Panc1 (cell line): ENCODE results near the gene NFKBIZ. TPM values are rescaled to one million over a fixed set of nuclear protein-coding genes. Genes with fewer than 3 reads are reported as not detected.

Experiments
- ATAC-seq: fragments of 200-7000 bp; cut with Tn5 transposase; 2 replicates; pipeline ENCODE4 v1.9.1; 2020; ENCODE audit warnings: mild to moderate bottlenecking, moderate library complexity
- BruUV-seq: library from RNA; stranded (reverse); fragments of 400-500 nt; replicated peaks from 2 replicates; lab custom pipeline; 2021; lab: Mats Ljungman, UMichigan
- CTCF ChIA-PET: fragments of 300-600 bp; sonication (Branson Sonifier 250); formaldehyde crosslinking; loops from one replicate; lab custom pipeline; 2022; ENCODE audit warnings: antibody characterized with exemption; lab: Charles Lee
- POLR2A ChIA-PET: fragments of 300-600 bp; sonication (Branson Sonifier 250); formaldehyde crosslinking; loops from one replicate; lab custom pipeline; 2022; ENCODE audit warnings: antibody characterized with exemption; lab: Charles Lee
- DNase-seq: peaks from one replicate; pipeline ENCODE4 v3.0.0-alpha.2; 2010; ENCODE audit warnings: low read depth, low spot score
- H3K27ac ChIP-seq: 2 replicates; pipeline ENCODE4 v1.5.1; 2011; ENCODE audit warnings: mild to moderate bottlenecking, low read length, inconsistent platforms
- H3K27me3 ChIP-seq: fragments of 200-500 bp; sonication (Bioruptor generic); 2 replicates; pipeline ENCODE4 v1.6.0; 2014; ENCODE audit warnings: low read length, inconsistent platforms; ENCODE audit not compliant: control insufficient read depth, insufficient read depth
- H3K36me3 ChIP-seq: fragments of 200-500 bp; sonication (Bioruptor generic); 2 replicates; pipeline ENCODE4 v1.5.1; 2014; ENCODE audit warnings: inconsistent platforms, mild to moderate bottlenecking, low read length, moderate library complexity; ENCODE audit not compliant: control insufficient read depth, insufficient read depth
- H3K4me1 ChIP-seq: 2 replicates; pipeline ENCODE4 v1.5.1; 2011; ENCODE audit warnings: inconsistent platforms, mild to moderate bottlenecking, low read length, moderate library complexity; ENCODE audit not compliant: control insufficient read depth, insufficient read depth
- H3K4me3 ChIP-seq, 2 experiments: 2 replicates each; pipeline ENCODE4 v1.5.1; 2011 to 2012; ENCODE audit warnings: low read depth in 2 of 2, low read length in 2 of 2, mild to moderate bottlenecking in 2 of 2, inconsistent platforms in 1 of 2, moderate library complexity in 1 of 2
- H3K9me3 ChIP-seq: fragments of 200-500 bp; sonication (Bioruptor generic); 2 replicates; pipeline ENCODE4 v1.5.1; 2014; ENCODE audit warnings: low read depth, mild to moderate bottlenecking, inconsistent platforms, low read length, moderate library complexity; ENCODE audit not compliant: control insufficient read depth, insufficient read depth
- POLR2AphosphoS5 ChIP-seq: IDR thresholded peaks from 2 replicates; pipeline ENCODE4 v1.6.1; 2012; ENCODE audit warnings: mild to moderate bottlenecking, low read depth, low read length, moderate library complexity
- REST ChIP-seq, 2 experiments: IDR thresholded peaks; 2 replicates each; pipeline ENCODE4 v1.6.1; 2011 to 2012; ENCODE audit warnings: low read depth in 2 of 2, control low read depth in 1 of 2, low read length in 1 of 2, mild to moderate bottlenecking in 1 of 2, moderate library complexity in 1 of 2; ENCODE audit not compliant: insufficient read depth in 1 of 2
- SIN3A ChIP-seq: IDR thresholded peaks from 2 replicates; pipeline ENCODE4 v1.6.1; 2012; ENCODE audit warnings: low read depth, mild to moderate bottlenecking, low read length, moderate library complexity, borderline replicate concordance; ENCODE audit not compliant: insufficient read depth
- TCF7L2 ChIP-seq: IDR thresholded peaks from 2 replicates; pipeline ENCODE4 v1.6.1; 2011; ENCODE audit warnings: mild to moderate bottlenecking, low read depth, low read length, inconsistent platforms
- in situ Hi-C: cut with HindIII; loops from 2 replicates; pipeline ENCODE4 v1.10.0; 2016; ENCODE audit warnings: low sequenced_read_pairs, low pct_unique_long_range_greater_than_20kb
- intact Hi-C: fragments of 100-400 bp; cut with micrococcal nuclease; formaldehyde crosslinking; loops from one replicate; pipeline ENCODE4 v1.10.0; 2022; ENCODE audit not compliant: unreplicated experiment
- total RNA-seq: library from RNA; stranded (reverse); gene quantifications from one replicate; pipeline ENCODE4 v1.2.1, GENCODE V29; 2021; ENCODE audit not compliant: unreplicated experiment
- TF ChIP-seq, protein P1 (sequence below): fragments of 450-650 bp; IDR thresholded peaks from 2 replicates; pipeline ENCODE4 v1.5.1; 2017; ENCODE audit warnings: mild to moderate bottlenecking

NFKBIZ gene
- total RNA-seq, 1 experiment from 2014 or later, result 17.4 TPM

GRCh38 chr3:101833446-101833974 lies 15.8 kb upstream of the NFKBIZ start:
- Histone ChIP-seq H3K4me1 (peaks cover 10% of the 10 kb centered on the region), H3K27me3 (no peaks in the 10 kb centered on the region), H3K9me3 (no peaks in the 10 kb centered on the region), H3K27ac (no peak overlapping the region; the same call in 1 of the 2 replicates), H3K4me3 (no peak overlapping the region), H3K36me3 (no peaks in the 10 kb centered on the region)
- CTCF ChIA-PET, result no interaction called here
- in situ Hi-C loops (no loop called here), intact Hi-C loops (no loop called here)
- POLR2A ChIA-PET, result no interaction called here
- DNase-seq, result no peak
- no TSS peak for BruUV-seq
- no peak for ATAC-seq
- TF ChIP-seq, protein P1, sequence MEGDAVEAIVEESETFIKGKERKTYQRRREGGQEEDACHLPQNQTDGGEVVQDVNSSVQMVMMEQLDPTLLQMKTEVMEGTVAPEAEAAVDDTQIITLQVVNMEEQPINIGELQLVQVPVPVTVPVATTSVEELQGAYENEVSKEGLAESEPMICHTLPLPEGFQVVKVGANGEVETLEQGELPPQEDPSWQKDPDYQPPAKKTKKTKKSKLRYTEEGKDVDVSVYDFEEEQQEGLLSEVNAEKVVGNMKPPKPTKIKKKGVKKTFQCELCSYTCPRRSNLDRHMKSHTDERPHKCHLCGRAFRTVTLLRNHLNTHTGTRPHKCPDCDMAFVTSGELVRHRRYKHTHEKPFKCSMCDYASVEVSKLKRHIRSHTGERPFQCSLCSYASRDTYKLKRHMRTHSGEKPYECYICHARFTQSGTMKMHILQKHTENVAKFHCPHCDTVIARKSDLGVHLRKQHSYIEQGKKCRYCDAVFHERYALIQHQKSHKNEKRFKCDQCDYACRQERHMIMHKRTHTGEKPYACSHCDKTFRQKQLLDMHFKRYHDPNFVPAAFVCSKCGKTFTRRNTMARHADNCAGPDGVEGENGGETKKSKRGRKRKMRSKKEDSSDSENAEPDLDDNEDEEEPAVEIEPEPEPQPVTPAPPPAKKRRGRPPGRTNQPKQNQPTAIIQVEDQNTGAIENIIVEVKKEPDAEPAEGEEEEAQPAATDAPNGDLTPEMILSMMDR, result no peak

- no peaks in the 10 kb centered on the region for H3K9me3 ChIP-seq
- in situ Hi-C loops (no loop called here), intact Hi-C loops (no loop called here)
- no peaks in the 10 kb centered on the region for H3K27me3 ChIP-seq
- DNase-seq, result no peak
- ChIA-PET POLR2A (interaction anchor here (0.8 kb wide), 1 partner anchor 14 kb away, joined by 3 read pairs; no protein-coding TSS in a partner anchor), CTCF (no interaction called here)
- H3K4me1 ChIP-seq, result no peaks in the 10 kb centered on the region; the same call in 1 of the 2 replicates
- TF ChIP-seq REST (IDR thresholded peaks at IDR 0.05; ENCODE audit: insufficient read depth in 1 of 2, low read depth in 2 of 2, low read length in 1 of 2) (no peak), SIN3A (no peak), POLR2AphosphoS5 (no peak), TCF7L2 (no peak)
- TF ChIP-seq, protein P1, result no peak
- no peaks in the 10 kb centered on the region for H3K36me3 ChIP-seq
- ATAC-seq, result no peak
- H3K27ac ChIP-seq, result no peak overlapping the region
- no TSS peak for BruUV-seq
- no peak overlapping the region for H3K4me3 ChIP-seq
Measured at GRCh38 chr3:101835676-101836075, 13.6 kb upstream of the NFKBIZ start.
